ENCODE data around the gene CLDND2.

GRCh38 chr19:51398096-51398704 lies 29.4 kb upstream of the CLDND2 start:
- TF ChIP-seq CTCF (IDR thresholded peaks at IDR 0.05), result peak; percentile 20 to 61 (median 40)
- TF ChIP-seq POLR2A (IDR thresholded peaks at IDR 0.05), result no peak
